OCI-LY3 (cell line): ENCODE measurements around the gene MAGI1.

Experiments used
- H2AFZ ChIP-seq: fragments of 200-600, 300-600 bp; shearing (Covaris generic); 2 replicates; pipeline ENCODE4 v1.6.0; 2014; ENCODE audit warnings: antibody characterized with exemption, low read depth, low read length
- H3K27ac ChIP-seq: fragments of 200-600, 300-600 bp; sonication (generic); 2 replicates; pipeline ENCODE4 v1.5.1; 2014; ENCODE audit warnings: mild to moderate bottlenecking, low read length, moderate library complexity, mixed read lengths
- H3K27me3 ChIP-seq: fragments of 200-600, 300-600 bp; sonication (generic); 2 replicates; pipeline ENCODE4 v1.6.1; 2014; ENCODE audit warnings: low read depth, low read length, mixed read lengths
- H3K36me3 ChIP-seq: fragments of 200-600, 300-600 bp; sonication (generic); replicated peaks from 2 replicates; pipeline ENCODE3; 2014; ENCODE audit warnings: low read depth, low read length, mixed read lengths
- H3K4me1 ChIP-seq: fragments of 300-600, 200-600 bp; sonication (generic); 2 replicates; pipeline ENCODE4 v1.6.1; 2014; ENCODE audit warnings: low read length, mixed read lengths
- H3K4me2 ChIP-seq: fragments of 200-600, 300-600 bp; sonication (generic); 2 replicates; pipeline ENCODE4 v1.6.1; 2014; ENCODE audit warnings: low read length, mixed read lengths
- H3K4me3 ChIP-seq: fragments of 300-600, 200-600 bp; sonication (generic); 2 replicates; pipeline ENCODE4 v1.5.1; 2014; ENCODE audit warnings: antibody characterized with exemption, mild to moderate bottlenecking, low read length, moderate library complexity
- H3K79me2 ChIP-seq: fragments of 300-600, 200-600 bp; shearing (Covaris generic); 2 replicates; pipeline ENCODE4 v1.6.1; 2014; ENCODE audit warnings: mild to moderate bottlenecking, low read length, mixed read lengths
- H3K9ac ChIP-seq: fragments of 300-600, 200-600 bp; shearing (Covaris generic); 2 replicates; pipeline ENCODE4 v1.6.0; 2014; ENCODE audit warnings: mild to moderate bottlenecking, low read length, moderate library complexity
- H3K9me3 ChIP-seq: fragments of 200-600, 300-600 bp; shearing (Covaris generic); 2 replicates; pipeline ENCODE4 v1.6.1; 2014; ENCODE audit warnings: low read length, mixed read lengths; ENCODE audit not compliant: insufficient read depth
- H4K20me1 ChIP-seq: fragments of 200-600, 300-600 bp; sonication (generic); 2 replicates; pipeline ENCODE4 v1.6.1; 2016; ENCODE audit warnings: low read length, mixed read lengths; ENCODE audit not compliant: insufficient read depth
- EZH2phosphoT487 ChIP-seq: fragments of 200-600 bp; shearing (Covaris generic); IDR thresholded peaks from 2 replicates; pipeline ENCODE4 v1.6.1; 2018; ENCODE audit warnings: antibody characterized with exemption, mixed run types, low read depth
- TF ChIP-seq, protein P1 (sequence below): fragments of 200-600, 300-600 bp; sonication (generic); IDR thresholded peaks from 2 replicates; pipeline ENCODE4 v1.5.1; 2014; ENCODE audit warnings: antibody characterized with exemption, low read length, low read depth

Gene MAGI1

DNA sequence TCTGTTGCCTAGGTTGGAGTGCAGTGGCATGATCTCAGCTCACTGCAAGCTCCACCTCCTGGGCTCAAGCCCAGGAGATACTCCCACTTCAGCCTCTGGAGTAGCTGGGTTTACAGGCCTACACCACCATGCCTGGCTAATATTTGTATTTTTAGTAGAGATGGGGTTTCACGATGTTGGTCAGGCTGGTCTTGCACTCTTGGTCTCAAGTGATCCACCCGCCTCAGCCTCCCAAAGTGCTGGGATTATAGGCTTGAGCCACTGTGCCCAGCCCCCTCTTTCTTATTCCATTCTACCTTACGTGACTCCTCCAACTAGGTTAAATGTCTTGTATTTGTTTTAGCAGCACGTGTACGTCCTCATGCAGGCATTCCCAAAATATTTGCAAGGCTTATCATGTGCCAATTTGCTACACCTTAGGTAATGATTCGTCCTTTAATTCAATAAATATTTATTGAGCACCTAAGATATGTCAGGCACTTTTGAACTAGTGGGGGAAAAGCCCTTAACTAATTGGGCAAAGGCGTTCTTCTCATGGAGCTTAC is 14.9 kb upstream of the MAGI1 start:
- no peak overlapping the region for H3K9ac ChIP-seq
- H4K20me1 ChIP-seq, result no peaks in the 10 kb centered on the region
- H3K4me1 ChIP-seq, result no peaks in the 10 kb centered on the region
- no peaks in the 10 kb centered on the region for H3K27me3 ChIP-seq
- H3K79me2 ChIP-seq, result no peaks in the 10 kb centered on the region
- H3K36me3 ChIP-seq, result no peaks in the 10 kb centered on the region
- no peak overlapping the region for H3K4me3 ChIP-seq
- no peak overlapping the region for H3K27ac ChIP-seq
- no peak overlapping the region for H3K4me2 ChIP-seq
- no peaks in the 10 kb centered on the region for H3K9me3 ChIP-seq
- H2AFZ ChIP-seq, result no peak overlapping the region
- TF ChIP-seq, protein P1, sequence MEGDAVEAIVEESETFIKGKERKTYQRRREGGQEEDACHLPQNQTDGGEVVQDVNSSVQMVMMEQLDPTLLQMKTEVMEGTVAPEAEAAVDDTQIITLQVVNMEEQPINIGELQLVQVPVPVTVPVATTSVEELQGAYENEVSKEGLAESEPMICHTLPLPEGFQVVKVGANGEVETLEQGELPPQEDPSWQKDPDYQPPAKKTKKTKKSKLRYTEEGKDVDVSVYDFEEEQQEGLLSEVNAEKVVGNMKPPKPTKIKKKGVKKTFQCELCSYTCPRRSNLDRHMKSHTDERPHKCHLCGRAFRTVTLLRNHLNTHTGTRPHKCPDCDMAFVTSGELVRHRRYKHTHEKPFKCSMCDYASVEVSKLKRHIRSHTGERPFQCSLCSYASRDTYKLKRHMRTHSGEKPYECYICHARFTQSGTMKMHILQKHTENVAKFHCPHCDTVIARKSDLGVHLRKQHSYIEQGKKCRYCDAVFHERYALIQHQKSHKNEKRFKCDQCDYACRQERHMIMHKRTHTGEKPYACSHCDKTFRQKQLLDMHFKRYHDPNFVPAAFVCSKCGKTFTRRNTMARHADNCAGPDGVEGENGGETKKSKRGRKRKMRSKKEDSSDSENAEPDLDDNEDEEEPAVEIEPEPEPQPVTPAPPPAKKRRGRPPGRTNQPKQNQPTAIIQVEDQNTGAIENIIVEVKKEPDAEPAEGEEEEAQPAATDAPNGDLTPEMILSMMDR, result no peak
- TF ChIP-seq EZH2phosphoT487, result no peak

GRCh38 chr3:66052721-66053549 is 14.2 kb upstream of the MAGI1 start:
- Histone ChIP-seq H3K4me2 (no peak overlapping the region), H2AFZ (no peak overlapping the region), H3K27ac (no peak overlapping the region)

DNA sequence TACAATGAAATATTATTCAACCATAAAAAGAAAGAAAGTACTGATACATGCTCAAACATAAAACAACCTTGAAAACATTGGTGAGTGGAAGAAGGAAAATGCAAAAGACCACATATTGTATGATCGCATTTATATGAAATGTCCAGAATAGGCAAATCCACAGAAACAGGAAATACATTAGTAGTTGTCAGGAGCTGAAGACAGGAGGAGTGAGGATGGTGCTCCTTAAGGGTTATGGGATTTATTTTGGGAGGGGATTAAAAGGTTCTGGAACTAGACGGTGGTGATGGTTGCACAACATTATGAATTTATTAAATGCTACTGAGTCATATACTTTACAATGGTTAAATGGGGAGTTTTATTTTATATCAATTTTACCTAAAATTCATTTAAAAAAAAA is 12.1 kb upstream of the MAGI1 start:
- Histone ChIP-seq H3K79me2 (no peaks in the 10 kb centered on the region), H3K4me2 (no peak overlapping the region), H3K4me1 (no peaks in the 10 kb centered on the region), H3K27ac (no peak overlapping the region), H3K27me3 (no peaks in the 10 kb centered on the region), H3K9ac (no peak overlapping the region), H3K4me3 (no peak overlapping the region), H4K20me1 (no peaks in the 10 kb centered on the region), H2AFZ (no peak overlapping the region), H3K9me3 (no peaks in the 10 kb centered on the region), H3K36me3 (no peaks in the 10 kb centered on the region)
- TF ChIP-seq EZH2phosphoT487, result no peak
- TF ChIP-seq, protein P1, result no peak

More at GRCh38 chr3:66052721-66053549, 14.2 kb upstream of the MAGI1 start:
- no peaks in the 10 kb centered on the region for H3K27me3 ChIP-seq
- no peak for TF ChIP-seq EZH2phosphoT487
- TF ChIP-seq, protein P1, result no peak
- no peak overlapping the region for H3K9ac ChIP-seq
- no peak overlapping the region for H3K4me3 ChIP-seq
- no peaks in the 10 kb centered on the region for H3K4me1 ChIP-seq
- H3K9me3 ChIP-seq, result no peaks in the 10 kb centered on the region
- no peaks in the 10 kb centered on the region for H3K79me2 ChIP-seq
- H4K20me1 ChIP-seq, result no peaks in the 10 kb centered on the region
- H3K36me3 ChIP-seq, result no peaks in the 10 kb centered on the region

DNA sequence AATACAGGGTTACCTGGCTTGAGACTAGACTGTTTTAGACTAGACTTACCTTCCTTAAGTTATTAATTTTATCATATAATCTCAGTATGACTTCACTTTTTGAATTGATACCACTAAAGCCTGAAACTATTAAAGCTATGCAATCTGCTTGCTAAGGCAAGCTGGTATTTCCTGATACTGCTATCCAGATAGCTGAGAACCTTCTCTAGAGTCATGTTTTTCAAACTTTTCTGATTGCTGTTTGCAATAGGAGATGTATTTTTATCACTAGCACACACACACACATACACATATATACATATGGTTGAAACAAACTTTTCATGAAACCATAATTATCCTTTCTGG is 9.3 kb upstream of the MAGI1 start:
- Histone ChIP-seq H3K79me2 (no peaks in the 10 kb centered on the region), H3K36me3 (no peaks in the 10 kb centered on the region), H3K9me3 (no peaks in the 10 kb centered on the region), H2AFZ (no peak overlapping the region), H3K9ac (no peak overlapping the region), H3K27me3 (no peaks in the 10 kb centered on the region), H3K4me1 (no peaks in the 10 kb centered on the region), H3K4me2 (no peak overlapping the region), H3K4me3 (no peak overlapping the region), H4K20me1 (no peaks in the 10 kb centered on the region), H3K27ac (no peak overlapping the region)
- TF ChIP-seq, protein P1, result no peak
- TF ChIP-seq EZH2phosphoT487, result no peak
